Measurements from ENCODE around the gene POU2AF1.

Gene POU2AF1

DNA sequence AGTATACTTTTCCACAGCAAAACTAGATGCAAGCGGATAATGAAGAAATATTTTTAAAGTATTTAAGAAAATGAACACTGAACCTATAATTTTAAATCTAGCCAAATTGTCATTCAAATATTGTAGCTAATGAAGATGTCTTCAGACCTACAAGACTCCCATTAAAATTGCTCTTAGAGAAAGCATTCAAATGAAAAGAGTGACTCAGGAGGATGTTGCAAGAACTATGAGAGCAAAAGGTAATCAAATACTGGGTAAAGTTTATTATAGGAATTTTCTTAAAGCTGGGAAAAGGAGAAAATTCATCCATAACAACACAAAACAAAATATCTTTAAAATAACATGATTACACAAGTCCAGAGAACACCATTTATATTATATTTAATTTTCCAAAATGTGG, 5.4 kb upstream of the POU2AF1 start:
- no peak for DNase-seq

DNA sequence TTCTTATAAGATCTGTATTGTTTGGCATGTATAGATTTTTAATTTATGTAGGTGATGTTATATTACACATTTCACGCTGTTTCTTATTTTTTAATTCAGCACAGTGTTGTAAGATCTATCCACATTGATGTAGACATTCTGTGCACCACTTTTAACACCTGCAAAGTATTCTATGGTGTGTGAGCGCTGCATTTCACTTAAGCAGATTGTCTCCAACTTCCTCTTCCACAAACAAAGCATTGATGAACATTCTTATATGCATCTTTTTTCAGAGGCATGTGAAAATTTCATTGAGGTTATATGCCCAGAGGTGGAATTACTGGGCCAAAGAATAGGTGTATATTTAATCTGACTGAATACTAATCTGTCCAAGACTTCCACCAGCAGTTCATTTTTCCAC, 3.4 kb upstream of the POU2AF1 start:
- no peak for DNase-seq

DNA sequence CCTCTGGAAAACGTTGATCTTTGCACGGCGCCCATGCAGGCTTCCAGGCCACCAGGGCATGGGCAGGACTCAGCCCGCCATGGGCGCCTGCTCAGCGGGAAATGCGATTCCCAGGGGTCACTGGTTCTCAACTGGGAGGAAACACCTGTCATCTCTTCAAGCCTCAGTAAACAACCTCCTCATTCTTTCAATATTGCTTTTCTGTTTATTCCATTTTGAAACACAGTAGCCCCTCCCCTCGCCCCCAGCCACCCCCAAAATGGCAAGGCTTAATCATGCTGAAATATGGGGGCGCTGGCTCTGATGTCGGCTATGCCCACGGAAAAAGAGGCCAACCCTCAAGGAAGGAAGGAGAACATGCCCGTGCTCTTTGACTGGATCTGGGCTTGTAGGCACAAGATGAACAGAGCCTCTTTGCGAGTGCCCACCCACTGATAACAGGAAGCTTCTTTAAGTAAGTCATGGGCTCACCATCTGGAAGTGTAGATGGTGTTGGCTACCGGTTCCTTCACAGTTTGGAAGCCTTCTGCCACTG, 594 bp upstream of the POU2AF1 start:
- DNase-seq = no peak

DNA sequence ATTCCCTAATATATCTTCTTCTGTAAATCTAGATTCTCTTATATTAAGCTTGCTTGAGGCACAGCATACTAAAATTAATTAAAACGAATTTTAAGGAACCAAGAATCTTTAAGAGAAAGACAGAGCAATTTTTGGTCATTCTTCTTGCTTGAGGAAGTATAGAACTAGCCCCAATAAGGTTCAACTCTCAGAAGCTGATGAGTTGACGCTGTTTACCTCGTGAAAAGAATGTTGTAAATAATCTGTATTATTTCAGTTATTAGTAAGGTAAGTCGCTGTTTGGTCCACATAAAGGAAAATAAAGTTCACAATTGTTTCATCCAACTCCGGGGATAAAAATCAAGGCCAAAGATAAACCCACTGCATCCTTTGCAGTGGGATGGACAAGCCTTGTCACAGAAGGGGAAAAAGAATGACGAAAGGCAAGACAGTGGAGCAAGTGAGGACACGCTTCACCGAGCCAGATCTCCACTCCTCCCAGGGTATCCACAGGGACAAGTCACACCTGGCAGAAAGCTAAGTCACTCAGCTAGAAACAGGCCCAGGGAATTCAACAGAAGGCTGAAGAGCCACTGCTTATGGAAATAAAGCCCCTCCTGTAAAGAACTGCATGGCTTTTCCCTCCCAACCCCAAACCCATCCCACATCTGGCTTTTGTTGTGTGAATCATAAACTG, 752 bp downstream of the POU2AF1 start:
- no peak for DNase-seq

DNA sequence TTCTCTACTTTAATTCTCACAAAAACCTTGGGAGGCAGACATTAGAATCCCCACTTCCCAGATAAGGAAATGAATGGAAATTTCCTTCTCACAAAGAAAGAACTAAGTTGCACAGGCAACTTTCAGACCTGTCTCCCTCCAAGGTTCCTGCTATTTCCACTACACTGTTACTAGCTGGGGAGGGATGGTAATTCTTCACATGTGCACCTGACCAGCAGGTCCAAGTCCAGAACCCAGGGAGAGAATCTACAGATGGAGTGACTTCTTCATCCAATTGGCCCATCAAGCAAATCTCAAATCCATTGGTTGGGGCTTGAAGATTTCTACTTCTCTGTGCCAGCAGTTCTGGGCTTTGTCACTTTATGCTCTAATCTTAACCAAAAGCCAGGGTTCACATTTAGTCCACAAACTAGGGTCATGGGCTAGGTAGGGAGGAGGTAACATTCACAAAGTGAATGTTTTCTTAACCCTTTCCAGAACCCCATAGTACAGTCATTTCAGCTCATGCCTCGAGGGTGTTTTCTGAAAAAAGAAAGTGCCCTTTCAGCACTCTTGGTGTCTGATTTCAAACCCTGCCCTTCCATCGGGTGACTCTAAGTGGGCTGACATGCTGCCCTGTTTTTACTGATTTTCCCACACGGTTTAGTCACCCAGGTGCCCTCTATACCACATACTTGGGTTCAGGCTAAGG, 2.7 kb downstream of the POU2AF1 start:
- no peak for DNase-seq

DNA sequence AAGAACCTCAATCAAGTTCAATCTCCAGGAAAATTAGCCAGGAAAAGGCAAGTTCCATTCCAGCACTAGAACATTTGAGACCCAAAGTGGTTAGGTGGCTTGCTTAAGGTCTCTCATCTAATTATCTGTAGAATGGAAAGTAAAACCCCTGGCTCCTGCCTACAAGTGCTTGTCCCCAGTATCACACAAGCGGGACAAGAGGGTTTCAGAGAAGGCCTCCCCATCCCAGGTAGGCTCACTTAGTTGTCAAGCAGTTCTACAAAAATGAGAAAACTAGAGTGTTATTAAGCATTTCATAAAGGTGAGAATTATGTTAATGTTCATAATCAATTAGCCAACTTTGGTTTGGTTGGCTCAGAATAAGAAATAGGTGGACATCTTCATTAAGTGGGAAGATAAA, 5.5 kb downstream of the POU2AF1 start:
- no peak for DNase-seq

DNA sequence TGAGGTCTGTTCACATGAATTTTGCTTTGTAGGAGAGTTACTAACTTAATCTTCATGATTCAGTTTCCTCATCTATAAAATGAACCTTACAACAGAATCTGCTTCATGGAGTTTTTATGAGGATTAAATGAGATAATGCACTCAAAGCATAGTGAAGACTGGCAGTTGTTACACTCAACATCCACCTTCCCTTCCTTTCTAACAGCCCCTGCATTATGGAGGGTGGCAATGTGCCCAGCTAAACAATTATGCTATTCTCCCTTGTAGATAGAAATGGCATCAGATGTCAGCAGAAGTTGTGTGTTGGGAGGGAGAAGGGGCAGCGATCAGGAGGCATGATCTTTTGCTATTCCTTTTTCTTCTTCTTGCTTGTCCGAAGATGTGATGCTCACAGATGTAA, 6.5 kb downstream of the POU2AF1 start:
- no peak for DNase-seq

DNA sequence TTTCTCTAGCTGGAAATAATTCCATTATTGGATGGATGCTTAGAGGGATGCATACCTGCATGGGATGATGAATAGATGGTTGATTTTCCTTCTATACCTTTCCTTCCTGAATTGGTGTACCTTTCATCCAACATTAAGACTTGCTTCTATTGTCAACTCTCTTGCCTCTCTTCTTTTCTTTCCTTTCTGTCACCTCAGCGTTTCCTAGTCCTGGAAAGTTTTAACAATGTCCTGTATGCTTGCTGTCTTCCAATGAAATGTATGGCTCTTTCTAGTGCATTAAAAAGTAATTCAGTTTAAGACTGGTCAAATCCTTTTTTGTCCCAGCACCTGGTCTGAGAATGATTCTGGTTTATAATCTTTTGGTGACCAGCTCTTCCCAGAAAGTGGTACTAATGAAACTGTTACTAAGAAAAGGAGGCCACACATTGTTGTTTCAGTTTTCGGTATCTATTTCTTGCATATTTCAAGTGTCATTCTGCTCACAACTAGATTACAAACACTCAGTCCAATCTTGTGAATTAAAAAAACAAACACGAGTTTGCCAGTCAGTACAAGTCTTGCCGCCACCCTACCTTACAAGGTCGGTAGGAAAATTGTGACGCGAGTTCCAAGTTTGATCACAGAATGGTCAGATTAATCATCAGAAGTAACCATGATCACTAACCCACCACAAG, 8.0 kb downstream of the POU2AF1 start:
- DNase-seq = no peak

DNA sequence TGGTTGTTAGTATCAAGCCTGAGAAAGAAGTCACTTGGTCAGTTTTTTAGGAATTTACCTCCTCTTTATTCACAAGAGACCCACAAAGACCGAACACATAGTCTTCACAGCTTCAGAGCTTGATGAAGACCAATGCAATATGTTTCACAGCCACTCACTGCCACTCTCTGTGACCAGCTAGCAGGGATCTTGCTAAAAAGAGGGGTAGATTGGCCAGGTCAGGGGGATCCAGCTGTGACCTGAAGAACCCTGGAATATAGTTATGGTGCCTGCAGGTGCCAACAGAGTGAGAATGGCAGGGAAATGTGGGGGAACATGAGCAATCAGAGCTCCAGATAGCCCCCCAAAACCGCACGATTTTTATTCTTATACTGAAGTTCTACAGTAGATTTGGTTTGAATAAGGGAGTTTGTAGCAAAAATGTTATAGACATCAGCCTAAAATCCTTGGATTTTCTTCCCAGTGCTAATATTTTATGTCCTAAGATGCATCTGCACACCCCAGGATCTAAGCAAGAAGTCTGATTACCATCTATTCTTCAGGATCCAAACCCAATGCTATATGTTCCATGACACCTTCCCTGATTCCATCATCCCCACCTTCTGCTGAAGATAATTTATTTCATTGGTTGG, 8.7 kb downstream of the POU2AF1 start:
- no peak for DNase-seq

DNA sequence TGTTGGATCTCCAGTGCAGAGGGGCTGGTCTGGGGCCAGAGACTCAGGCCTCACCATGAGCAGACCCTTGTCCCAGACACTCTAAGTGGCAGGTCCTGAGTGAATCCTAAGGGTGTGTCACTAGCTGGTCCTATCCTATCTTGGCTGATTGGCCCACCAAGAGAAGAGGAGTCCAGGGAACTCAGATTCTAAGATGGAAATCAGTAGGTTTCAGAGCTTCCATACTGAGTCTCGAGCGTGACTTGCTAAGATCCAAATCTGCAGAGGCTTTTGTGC, 10.9 kb downstream of the POU2AF1 start:
- DNase-seq = no peak

DNA sequence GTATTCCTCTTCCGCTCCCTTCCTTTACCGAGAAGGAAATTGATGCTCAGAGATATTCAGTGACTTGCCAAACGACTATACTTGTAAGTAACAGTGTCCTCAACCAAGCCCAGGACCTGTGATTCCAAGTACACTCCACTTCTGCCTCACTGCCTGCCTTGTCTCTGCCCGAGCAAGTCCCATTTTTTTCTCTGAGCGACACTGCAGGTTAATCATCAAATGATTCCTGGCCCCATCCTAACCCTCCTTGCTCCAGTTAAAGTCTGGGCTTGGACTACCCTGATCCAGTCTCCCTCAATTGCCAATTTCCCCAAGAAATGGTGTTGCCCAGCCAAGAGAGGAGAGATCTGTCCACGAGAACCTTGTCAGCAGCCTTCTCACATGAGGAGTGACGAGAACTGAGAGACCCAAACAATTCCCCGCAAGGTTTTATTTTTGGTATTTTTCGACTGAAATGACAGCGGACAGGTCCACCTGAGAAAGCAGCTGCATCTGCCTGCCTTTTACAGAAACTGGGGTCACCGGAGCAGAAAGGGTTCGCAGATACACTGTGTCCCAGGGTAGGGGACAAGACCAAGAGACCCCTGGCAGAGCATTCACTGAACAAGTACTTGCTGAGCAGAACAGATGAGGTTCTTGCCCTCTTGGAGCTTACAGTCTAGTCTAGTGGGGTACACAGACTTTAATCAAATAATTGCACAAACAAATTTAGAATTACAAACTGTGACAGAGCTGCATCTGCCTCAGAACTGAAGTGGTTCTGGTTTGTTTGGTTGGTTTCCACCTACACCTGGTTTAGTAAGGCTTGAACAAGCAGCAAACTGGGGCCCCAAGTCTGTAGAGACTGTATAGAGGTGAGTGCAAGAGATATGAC, 11.4 kb downstream of the POU2AF1 start:
- DNase-seq = no peak

DNA sequence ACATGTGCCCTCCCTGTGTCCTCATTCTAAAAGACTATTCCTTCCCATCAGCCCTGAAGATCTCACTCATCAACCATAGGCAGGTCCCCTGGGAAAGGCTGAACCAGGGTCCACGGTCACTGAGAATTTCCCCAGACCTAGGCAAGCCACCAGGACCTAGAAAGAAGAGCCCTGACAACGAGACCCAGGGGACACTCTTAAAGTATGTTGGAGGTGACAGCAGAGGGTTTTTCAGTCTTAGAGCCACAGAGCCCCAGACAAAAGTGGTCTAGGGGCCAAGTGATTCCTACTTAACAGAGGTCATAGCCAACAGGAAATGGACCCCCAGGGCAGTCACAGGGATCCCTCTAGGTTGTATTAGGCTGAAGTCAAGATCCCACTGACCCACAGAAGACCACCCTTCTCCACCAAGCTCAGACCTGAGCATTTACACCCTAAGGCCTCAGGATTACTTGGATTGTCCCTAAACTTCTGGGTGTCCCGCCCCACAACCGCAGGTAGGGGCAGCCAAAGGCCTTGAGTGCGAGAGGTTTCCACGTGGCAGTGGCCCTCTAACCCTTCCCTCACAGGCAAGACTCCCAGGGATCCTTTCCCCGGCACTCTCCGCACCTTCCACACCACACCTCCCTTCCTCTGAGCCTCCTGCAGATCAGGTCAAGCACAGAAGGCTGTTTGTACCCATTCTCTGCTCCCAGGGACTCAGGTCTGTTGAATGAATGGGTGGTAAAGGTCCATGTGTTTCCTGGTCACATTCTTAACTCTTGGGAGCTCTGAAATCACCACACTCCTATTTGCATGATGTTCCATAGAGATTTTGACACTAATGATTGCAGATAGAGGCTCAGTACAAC, 12.3 kb downstream of the POU2AF1 start:
- DNase-seq = no peak

DNA sequence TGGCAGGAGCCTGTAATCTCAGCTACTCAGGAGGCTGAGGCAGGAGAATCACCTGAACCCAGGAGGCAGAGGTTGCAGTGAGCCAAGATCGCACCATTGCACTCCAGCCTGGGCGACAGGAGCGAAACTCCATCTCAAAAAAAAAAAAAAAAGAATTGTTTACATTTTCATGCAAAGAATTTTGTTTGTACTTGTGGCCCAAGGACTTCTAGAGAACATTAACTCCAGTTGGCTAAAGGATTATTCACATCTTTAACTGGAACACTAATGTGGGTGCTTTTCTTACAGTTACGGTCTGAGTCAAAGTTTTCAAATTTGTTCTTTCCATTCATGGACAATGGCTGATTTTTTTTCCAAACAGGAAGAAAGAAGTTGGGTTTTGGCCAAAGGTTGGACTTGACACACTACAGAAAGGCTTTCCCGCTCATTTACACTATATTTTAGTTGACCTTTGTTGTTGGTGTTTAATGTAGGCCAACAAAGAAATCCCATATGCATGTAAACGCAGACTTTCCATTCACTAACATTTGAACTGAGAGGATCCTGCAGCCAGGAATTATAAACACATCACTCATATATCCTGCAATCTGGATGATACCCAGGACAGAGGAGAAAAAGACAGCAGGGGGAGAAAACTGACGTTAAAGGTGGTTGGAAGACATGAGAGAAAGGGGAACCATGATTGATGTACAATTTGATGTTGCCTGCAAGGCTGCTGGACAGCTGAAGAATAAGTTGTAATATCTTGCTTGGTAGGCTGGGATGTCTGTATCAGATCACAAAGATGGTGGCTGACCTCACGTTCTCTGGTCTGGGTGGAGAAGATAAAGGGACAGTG, 13.1 kb downstream of the POU2AF1 start:
- DNase-seq = no peak

DNA sequence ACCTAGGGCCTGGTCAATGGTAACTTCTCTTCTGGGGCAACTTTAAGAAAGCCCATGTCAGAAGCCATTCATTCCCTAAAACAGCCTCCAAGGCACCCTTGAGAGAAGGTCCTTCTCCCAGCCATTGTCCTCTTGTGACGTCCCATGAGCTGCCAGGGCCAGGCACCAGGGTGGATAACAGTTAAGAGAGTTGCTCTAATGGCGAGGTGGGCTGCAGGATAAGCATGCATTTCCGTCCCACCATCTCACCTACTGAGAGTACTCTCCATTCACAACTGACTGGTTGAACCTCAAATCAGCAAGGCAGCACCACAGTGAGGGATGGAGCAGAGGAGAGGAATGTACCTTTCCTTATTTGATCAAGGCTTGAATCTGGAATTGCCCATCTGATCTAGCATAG, 14.6 kb downstream of the POU2AF1 start:
- no peak for DNase-seq

DNA sequence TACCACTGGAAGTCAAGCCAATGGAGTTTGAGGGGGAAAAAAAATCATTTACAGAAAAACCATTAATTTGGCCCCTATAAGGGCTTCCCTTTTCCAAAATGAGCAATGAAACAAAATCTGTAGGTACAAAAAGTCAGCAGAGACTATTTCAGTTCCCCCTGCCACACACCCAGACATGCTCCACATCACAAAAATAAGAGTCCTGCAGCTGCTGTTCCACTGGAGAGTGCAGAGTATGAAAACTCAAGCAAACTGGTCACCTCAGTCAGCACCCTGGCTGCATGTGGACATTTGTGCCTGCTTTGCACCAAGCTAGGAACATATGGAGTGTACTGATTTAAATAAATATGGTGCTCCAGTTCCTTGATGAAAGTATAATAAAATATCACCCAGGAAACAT, 15.1 kb downstream of the POU2AF1 start:
- no peak for DNase-seq

DNA sequence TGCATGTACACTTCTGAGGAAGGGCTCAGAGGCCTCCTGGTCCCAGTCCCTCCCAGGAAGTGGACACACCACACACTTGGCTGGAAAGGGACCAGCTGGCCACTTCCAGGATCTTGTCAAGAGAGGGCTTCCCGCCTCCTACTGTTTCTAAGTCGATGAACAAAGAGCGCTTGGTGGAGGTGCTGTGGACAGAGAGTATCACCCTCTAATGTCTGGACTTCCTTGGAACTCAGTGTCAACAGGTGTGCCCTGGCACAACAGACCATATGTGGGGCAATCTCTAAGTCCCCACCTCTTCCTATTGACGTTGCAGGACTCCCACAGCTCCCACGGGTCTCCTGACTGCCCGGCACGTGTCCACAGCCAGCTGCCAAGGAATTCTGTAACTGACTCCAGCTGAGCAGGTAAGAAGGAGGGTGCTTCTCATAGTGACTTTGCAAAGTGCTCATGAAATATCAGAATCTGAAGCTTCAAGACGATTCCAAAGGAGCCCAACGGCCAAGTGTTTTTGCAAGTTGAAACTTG, 16.1 kb downstream of the POU2AF1 start:
- no peak for DNase-seq

DNA sequence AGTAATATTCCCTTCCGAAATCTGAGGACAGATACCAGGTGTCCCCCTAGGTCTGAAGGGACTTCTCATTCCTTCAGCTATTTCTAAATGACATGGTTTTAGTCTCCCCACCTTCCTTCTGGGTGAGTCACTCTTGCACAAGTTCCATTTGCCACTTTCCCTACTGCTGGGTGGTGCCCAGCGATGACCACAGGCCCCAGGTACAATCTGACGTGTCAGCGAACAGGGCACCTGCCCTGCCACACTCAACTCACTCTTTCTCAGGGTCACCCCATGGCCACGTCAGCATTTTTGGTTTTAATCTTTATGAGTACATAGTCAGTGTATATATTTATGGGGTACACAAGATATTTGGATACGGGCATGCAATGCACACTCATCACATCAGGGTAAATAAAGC, 17.2 kb downstream of the POU2AF1 start:
- DNase-seq = no peak

DNA sequence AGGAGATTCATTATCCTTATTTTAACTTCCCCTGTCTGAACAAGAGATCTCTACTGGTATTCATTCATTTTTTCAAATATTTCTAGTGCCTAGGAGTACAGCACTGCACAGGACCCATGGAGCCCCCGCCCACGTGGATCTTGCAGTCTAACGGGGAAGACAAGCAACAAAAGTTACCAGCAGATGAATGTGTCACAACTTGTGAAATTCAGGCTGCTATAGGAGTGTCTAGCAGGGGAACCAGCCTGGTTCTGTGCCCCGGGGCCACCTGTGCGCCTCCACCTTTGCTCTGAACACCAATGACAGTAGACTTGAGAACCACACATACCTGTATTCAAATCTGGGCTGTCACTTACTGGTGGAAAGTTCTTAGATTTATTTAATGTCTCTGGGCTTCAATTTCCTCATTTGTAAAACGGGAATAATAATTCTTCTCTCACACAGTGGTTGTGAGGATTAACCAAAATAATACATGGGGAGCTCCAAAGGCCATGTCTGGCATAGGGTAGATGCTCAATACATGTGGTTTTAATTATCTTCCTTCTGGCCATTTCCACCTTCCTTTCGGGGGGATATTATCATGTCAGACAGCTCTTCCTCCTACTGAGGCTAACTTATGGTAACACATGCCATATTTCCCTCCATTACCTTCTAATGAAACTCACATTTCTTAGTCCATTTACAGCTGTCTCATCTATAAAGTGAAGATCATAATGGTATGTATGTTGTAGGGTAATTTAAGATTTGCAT, 17.8 kb downstream of the POU2AF1 start:
- no peak for DNase-seq

DNA sequence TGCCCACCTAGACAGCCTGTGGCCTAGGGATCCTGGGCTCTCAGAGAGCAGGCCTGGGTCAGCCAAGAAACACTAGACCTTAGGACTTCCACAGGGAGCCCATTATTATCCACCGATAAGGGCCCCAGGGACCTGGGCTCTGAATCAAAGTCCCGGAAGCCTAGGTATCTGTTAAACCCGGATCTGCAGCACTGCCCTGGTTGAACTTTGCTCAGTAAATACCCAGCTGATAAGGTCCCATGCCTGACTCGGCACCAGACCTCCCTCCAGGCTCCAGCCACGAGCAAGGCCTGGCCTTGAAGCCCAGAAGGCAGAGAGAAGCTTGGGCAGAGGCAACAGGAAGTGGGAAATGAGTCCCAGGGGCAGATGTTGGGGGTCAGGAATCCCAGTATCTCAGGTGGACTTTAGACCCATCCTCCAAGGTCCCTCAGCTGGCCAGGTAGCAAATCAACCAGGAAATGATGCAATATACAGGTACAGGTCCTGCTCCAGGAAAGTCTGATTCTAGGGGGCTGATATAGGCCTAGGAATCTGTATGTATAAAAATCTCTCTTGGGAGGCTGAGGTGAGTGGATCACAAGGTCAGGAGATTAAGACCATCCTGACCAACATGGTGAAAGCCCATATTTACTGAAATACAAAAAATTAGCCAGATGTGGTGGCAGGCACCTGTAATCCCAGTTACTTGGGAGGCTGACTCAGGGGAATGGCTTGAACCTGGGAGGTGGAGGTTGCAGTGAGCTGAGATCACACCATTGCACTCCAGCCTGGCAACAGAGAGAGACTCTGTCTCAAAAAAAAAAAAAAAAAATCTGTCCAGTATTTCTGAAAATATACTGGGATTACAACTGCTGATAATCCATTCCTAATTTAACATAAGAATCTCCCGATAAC, 18.7 kb downstream of the POU2AF1 start:
- no peak for DNase-seq

All from NCI-H1048 (cell line).